HEK293 (cell line): ENCODE data around the gene TIMM17B.

Source experiments
- TSHZ1 ChIP-seq: fragments of 450-650 bp; formaldehyde crosslinking; IDR thresholded peaks from 2 replicates; pipeline ENCODE4 v1.5.1; 2016; ENCODE audit warnings: missing biosample characterization, missing genetic modification characterization, borderline replicate concordance
- ZNF302 ChIP-seq: fragments of 450-650 bp; formaldehyde crosslinking; IDR thresholded peaks from 2 replicates; pipeline ENCODE4 v1.5.1; 2016; ENCODE audit warnings: missing biosample characterization, missing genetic modification characterization, low read depth
- ZNF514 ChIP-seq: fragments of 450-650 bp; formaldehyde crosslinking; IDR thresholded peaks from 2 replicates; pipeline ENCODE4 v1.5.1; 2016; ENCODE audit warnings: missing biosample characterization, missing genetic modification characterization
- TF ChIP-seq, protein P1 (sequence below): fragments of 450-650 bp; formaldehyde crosslinking; IDR thresholded peaks from 2 replicates; pipeline ENCODE4 v1.5.1; 2016; ENCODE audit warnings: missing biosample characterization, missing genetic modification characterization

DNA sequence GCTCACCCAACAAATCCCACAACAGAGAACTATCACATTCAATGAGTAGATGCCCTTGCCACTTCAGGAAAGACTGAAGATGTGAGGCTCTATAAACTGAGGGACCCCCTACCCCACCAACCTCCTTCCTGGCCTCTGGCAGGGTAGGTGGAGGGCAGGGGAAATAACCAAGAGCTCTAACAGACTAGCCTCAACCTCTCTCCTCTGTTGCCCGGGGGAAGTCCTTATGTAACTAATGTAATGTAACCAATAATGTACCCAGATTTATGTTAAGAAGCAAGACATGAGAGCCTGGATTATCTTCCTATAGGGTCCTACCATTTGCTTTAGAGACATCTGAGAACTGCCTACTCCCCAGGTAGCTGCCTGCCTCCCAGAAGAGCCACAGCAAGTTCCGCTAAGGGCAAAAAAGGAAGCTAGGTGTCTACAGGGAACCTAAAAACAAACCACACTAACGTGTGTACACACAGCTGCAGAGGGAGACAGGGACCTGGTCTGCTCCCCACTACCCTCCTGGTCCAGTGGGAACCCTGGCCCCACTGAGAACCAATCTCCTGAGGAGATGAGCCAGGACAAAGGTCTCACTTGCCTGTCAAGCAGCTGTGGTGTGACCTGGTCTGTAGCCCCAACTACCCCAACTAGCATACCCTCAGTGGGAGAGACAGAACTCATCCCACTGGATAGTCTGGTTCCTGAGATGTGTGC lies 42.1 kb upstream of the TIMM17B start:
- TF ChIP-seq, protein P1, sequence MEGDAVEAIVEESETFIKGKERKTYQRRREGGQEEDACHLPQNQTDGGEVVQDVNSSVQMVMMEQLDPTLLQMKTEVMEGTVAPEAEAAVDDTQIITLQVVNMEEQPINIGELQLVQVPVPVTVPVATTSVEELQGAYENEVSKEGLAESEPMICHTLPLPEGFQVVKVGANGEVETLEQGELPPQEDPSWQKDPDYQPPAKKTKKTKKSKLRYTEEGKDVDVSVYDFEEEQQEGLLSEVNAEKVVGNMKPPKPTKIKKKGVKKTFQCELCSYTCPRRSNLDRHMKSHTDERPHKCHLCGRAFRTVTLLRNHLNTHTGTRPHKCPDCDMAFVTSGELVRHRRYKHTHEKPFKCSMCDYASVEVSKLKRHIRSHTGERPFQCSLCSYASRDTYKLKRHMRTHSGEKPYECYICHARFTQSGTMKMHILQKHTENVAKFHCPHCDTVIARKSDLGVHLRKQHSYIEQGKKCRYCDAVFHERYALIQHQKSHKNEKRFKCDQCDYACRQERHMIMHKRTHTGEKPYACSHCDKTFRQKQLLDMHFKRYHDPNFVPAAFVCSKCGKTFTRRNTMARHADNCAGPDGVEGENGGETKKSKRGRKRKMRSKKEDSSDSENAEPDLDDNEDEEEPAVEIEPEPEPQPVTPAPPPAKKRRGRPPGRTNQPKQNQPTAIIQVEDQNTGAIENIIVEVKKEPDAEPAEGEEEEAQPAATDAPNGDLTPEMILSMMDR: no peak
- no peak for TF ChIP-seq ZNF514
- no peak for TF ChIP-seq ZNF302 (tag by site-specific recombination)
- TF ChIP-seq TSHZ1: no peak
